Endothelial cell of umbilical vein (primary cell): ENCODE results near the gene ULBP1.
A peak's percentile ranks its signal among the peaks of the same experiment; 100 is the strongest.

Source experiments
- FOS ChIP-seq: IDR thresholded peaks from 2 replicates; pipeline ENCODE4 v1.6.1; 2011; ENCODE audit warnings: mild to moderate bottlenecking, low read length, moderate library complexity, borderline replicate concordance; ENCODE audit not compliant: insufficient read depth
- GATA2 ChIP-seq: IDR thresholded peaks from 2 replicates; pipeline ENCODE4 v1.7.0; 2011; ENCODE audit warnings: low read depth, mild to moderate bottlenecking, moderate library complexity, mixed read lengths, low read length; ENCODE audit not compliant: insufficient read length, insufficient read depth
- MYC ChIP-seq: IDR thresholded peaks from one replicate; pipeline ENCODE4 v1.6.1; 2011; ENCODE audit warnings: mild to moderate bottlenecking, low read depth, low read length
- POLR2A ChIP-seq: IDR thresholded peaks from 2 replicates; pipeline ENCODE4 v1.6.1; 2012; ENCODE audit warnings: low read depth, mild to moderate bottlenecking, control low read depth, low read length
- POLR2AphosphoS5 ChIP-seq: IDR thresholded peaks from 2 replicates; pipeline ENCODE4 v1.6.1; 2012; ENCODE audit warnings: low read depth, mild to moderate bottlenecking, control low read depth, low read length, moderate library complexity; ENCODE audit not compliant: insufficient read depth
- TF ChIP-seq, protein P1 (sequence below), 2 donors: IDR thresholded peaks; 1 replicate in 1 of 2; 2 replicates in 1 of 2; pipeline ENCODE4 v1.5.1; 2011; ENCODE audit warnings: low read length in 2 of 2, mild to moderate bottlenecking in 2 of 2, moderate library complexity in 2 of 2, control low read depth in 1 of 2, inconsistent platforms in 1 of 2, low read depth in 1 of 2; ENCODE audit not compliant: insufficient read depth in 1 of 2; ENCODE audit errors: extremely low read depth in 1 of 2
- TF ChIP-seq, protein P2 (sequence below): IDR thresholded peaks from 2 replicates; pipeline ENCODE4 v1.6.1; 2011; ENCODE audit not compliant: insufficient read depth, insufficient read length

DNA sequence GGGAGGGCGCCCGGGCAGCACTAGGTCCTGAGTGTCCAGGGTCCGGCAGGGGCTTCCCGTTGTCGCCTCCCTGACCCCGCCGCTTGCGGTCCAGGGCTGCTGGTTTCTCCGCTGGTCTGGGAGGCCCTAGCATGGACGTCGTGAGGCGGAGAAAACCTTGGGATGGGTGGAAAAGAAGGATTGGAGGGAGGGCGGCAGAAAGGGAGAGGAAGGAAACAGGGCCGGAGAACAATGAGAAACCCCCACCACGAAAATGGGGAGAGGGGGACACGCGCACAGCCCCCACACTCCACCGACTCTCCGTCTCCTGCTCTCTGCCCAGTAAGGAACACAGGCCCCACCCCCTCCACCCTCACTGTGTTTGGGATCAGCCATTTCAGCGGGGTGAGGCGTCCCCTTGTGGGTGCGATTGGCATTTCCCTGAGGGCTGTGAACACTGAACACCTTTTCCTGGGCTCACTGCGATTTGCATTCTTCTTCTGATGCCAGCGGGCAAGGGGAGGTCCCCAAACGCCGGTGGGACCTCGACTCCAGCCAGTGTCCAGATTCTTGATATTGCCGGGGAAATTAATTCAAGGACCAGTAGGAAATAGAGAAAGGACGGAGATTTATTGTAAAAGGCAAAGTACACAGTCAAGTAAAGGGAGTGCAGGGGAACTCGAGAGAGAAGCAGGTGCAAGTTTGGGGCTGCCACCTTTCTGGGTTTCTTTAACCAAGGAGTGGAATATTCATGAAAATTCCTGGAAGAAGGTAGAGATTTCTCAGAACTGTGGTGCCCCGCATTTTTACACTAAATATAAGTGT, 37.6 kb upstream of the ULBP1 start:
- TF ChIP-seq, protein P1, sequence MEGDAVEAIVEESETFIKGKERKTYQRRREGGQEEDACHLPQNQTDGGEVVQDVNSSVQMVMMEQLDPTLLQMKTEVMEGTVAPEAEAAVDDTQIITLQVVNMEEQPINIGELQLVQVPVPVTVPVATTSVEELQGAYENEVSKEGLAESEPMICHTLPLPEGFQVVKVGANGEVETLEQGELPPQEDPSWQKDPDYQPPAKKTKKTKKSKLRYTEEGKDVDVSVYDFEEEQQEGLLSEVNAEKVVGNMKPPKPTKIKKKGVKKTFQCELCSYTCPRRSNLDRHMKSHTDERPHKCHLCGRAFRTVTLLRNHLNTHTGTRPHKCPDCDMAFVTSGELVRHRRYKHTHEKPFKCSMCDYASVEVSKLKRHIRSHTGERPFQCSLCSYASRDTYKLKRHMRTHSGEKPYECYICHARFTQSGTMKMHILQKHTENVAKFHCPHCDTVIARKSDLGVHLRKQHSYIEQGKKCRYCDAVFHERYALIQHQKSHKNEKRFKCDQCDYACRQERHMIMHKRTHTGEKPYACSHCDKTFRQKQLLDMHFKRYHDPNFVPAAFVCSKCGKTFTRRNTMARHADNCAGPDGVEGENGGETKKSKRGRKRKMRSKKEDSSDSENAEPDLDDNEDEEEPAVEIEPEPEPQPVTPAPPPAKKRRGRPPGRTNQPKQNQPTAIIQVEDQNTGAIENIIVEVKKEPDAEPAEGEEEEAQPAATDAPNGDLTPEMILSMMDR (IDR thresholded peaks at IDR 0.05; ENCODE audit: extremely low read depth in 1 of 2, insufficient read depth in 1 of 2, low read depth in 1 of 2, low read length in 2 of 2) = peak; percentile 72 to 91
- TF ChIP-seq POLR2AphosphoS5 (no peak), POLR2A (no peak), MYC (no peak), GATA2 (no peak), FOS (no peak)
- TF ChIP-seq, protein P2, sequence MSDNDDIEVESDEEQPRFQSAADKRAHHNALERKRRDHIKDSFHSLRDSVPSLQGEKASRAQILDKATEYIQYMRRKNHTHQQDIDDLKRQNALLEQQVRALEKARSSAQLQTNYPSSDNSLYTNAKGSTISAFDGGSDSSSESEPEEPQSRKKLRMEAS = no peak
